ENCODE results near the gene PPP1R16B. TPM values are rescaled to one million over a fixed set of nuclear protein-coding genes. Genes with fewer than 3 reads are reported as not detected.

Gene PPP1R16B
- total and polyA plus RNA-seq, 10 of the 15 experiments (the other 5 are each of a cell fraction or from before 2014, with no cell fraction given), result 13.4 to 90.2 (median 66.7) TPM

GRCh38 chr20:38907918-38908677, 102.6 kb downstream of the PPP1R16B start:
- H3K4me1 ChIP-seq (ENCODE audit: control insufficient read depth, insufficient read depth, low read length), result no peaks in the 10 kb centered on the region
- in situ Hi-C loops (cut with MboI), result no loop called here
- H3K9me3 ChIP-seq (replicated peaks; ENCODE audit: control insufficient read depth, insufficient read depth, low read length), result no peaks in the 10 kb centered on the region; the same call in 2 of the 3 replicates
- DNase-seq (ENCODE audit: low read depth, low spot score), result no peak
- H3K4me3 ChIP-seq, result no peak overlapping the region
- H3K4me2 ChIP-seq (ENCODE audit: control insufficient read depth, insufficient read depth), result no peak overlapping the region
- no peak overlapping the region for H3K27ac ChIP-seq (ENCODE audit: control insufficient read depth, insufficient read depth)
- H2AFZ ChIP-seq (ENCODE audit: control insufficient read depth, low read depth, low read length), result no peak overlapping the region
- H4K20me1 ChIP-seq (ENCODE audit: control insufficient read depth, insufficient read depth), result no peaks in the 10 kb centered on the region
- no peak for FAIRE-seq
- TF ChIP-seq CBX3 (IDR thresholded peaks at IDR 0.05; ENCODE audit: borderline replicate concordance, low read depth) (no peak), HSF1 (IDR thresholded peaks at IDR 0.05; ENCODE audit: low read depth, low read length) (no peak), POLR2A (IDR thresholded peaks at IDR 0.05; ENCODE audit: low read depth, low read length) (peak; percentile 43; the same call in 1 of the 2 replicates), NKRF (conservative IDR thresholded peaks at IDR 0.05) (no peak), TCF12 (IDR thresholded peaks at IDR 0.05; ENCODE audit: low read depth, low read length) (no peak), ZNF622 (IDR thresholded peaks at IDR 0.05) (no peak), FOXK2 (IDR thresholded peaks at IDR 0.05) (no peak), IRF4 (IDR thresholded peaks at IDR 0.05; ENCODE audit: low read depth, low read length) (no peak)
- no peaks in the 10 kb centered on the region for H3K27me3 ChIP-seq (replicated peaks in 1 of 2; ENCODE audit: control insufficient read depth in 2 of 2, insufficient read depth in 2 of 2, low read length in 1 of 2)
- H3K9ac ChIP-seq (ENCODE audit: control insufficient read depth, insufficient read depth, low read length), result no peak overlapping the region
- H3K79me2 ChIP-seq (ENCODE audit: control insufficient read depth, insufficient read depth, low read length), result no peaks in the 10 kb centered on the region; the same call in 1 of the 2 replicates
- no peak for ATAC-seq
- H3K36me3 ChIP-seq (ENCODE audit: control insufficient read depth in 2 of 2, insufficient read depth in 2 of 2, low read length in 1 of 2), result peaks cover 41 to 54% of the 10 kb centered on the region in 2 experiments
- ChIA-PET POLR2A (no interaction called here), CTCF (interaction anchor here (0.9 kb wide), 1 partner anchor 86 kb away, joined by 3 read pairs; no protein-coding TSS in a partner anchor), RAD21 (ENCODE audit: unreplicated experiment) (no interaction called here), SMC1A (ENCODE audit: uncharacterized antibody, unreplicated experiment) (interaction anchor here (0.8 to 1.3 kb wide), 2 partner anchors 17 to 90 kb away, joined by 3 to 6 read pairs; no protein-coding TSS in a partner anchor)
- WGBS (ENCODE audit: insufficient coverage, insufficient replicate concordance, low lambda C conversion rate, missing lambda C conversion rate), result 97% methylated on average over 13 of the region's 13 CpGs
- intact Hi-C loops (cut with micrococcal nuclease; ENCODE audit: unreplicated experiment), result no loop called here
- no TSS peak for BruUV-seq (replicated peaks)

Data from GM12878 (cell line).